ENCODE data around the gene CDY2A. TPM values are rescaled to one million over a fixed set of nuclear protein-coding genes. Genes with fewer than 3 reads are reported as not detected.
"Not testable (repeated sequence)": the region's sequence is repeated elsewhere in the genome, so short reads cannot be mapped to it uniquely, and the experiment has no call there.

CDY2A gene
- total RNA-seq, 5 donors from 2014 or later (not counting 1 experiment from before 2014, with no cell fraction given), result not detected

- H3K27ac ChIP-seq (ENCODE audit: low read length); H3K4me1 ChIP-seq (ENCODE audit: control insufficient read depth in 1 of 2, extremely low read depth in 1 of 2, insufficient read depth in 2 of 2, low read length in 2 of 2); H3K36me3 ChIP-seq (ENCODE audit: control insufficient read depth in 2 of 2, extremely low read depth in 1 of 2, insufficient read depth in 1 of 2, low read length in 1 of 2); H3K27me3 Mint-ChIP-seq; DNase-seq; ATAC-seq (replicated peaks in 1 of 4); H3K4me3 Mint-ChIP-seq; CTCF ChIA-PET; H3K4me3 ChIP-seq (ENCODE audit: control insufficient read depth in 1 of 2, extremely low read depth in 1 of 2, low read length in 1 of 2); H3K36me3 Mint-ChIP-seq; H3K27me3 ChIP-seq (replicated peaks in 1 of 2; ENCODE audit: control insufficient read depth in 2 of 2, extremely low read depth in 1 of 2, insufficient read depth in 2 of 2, low read length in 1 of 2); H3K27ac Mint-ChIP-seq; H3K9me3 Mint-ChIP-seq; POLR2A ChIA-PET; H3K4me1 Mint-ChIP-seq; H3K9me3 ChIP-seq: not testable (repeated sequence)
- no CpG with 5 or more reads among the region's 3 CpGs for WGBS (ENCODE audit: insufficient coverage)
Measured at GRCh38 chrY:18034100-18034814, 8.7 kb downstream of the CDY2A start.

- ATAC-seq (replicated peaks in 1 of 4); H3K27ac Mint-ChIP-seq; H3K4me1 ChIP-seq (ENCODE audit: control insufficient read depth in 1 of 2, extremely low read depth in 1 of 2, insufficient read depth in 2 of 2, low read length in 2 of 2); H3K36me3 Mint-ChIP-seq; H3K36me3 ChIP-seq (ENCODE audit: control insufficient read depth in 2 of 2, extremely low read depth in 1 of 2, insufficient read depth in 1 of 2, low read length in 1 of 2); H3K27me3 Mint-ChIP-seq; POLR2A ChIA-PET; DNase-seq; H3K9me3 Mint-ChIP-seq; H3K4me1 Mint-ChIP-seq; CTCF ChIA-PET; H3K9me3 ChIP-seq; H3K27me3 ChIP-seq (replicated peaks in 1 of 2; ENCODE audit: control insufficient read depth in 2 of 2, extremely low read depth in 1 of 2, insufficient read depth in 2 of 2, low read length in 1 of 2); H3K4me3 Mint-ChIP-seq; H3K4me3 ChIP-seq (ENCODE audit: control insufficient read depth in 1 of 2, extremely low read depth in 1 of 2, low read length in 1 of 2); H3K27ac ChIP-seq (ENCODE audit: low read length): not testable (repeated sequence)
- no CpG with 5 or more reads among the region's 3 CpGs for whole genome bisulfite sequencing (ENCODE audit: insufficient coverage)
Measured at GRCh38 chrY:18034864-18035263, 9.3 kb downstream of the CDY2A start.

GRCh38 chrY:18044990-18045389 is 19.4 kb downstream of the CDY2A start:
- H3K9me3 ChIP-seq; H3K4me1 ChIP-seq (ENCODE audit: control insufficient read depth in 1 of 2, extremely low read depth in 1 of 2, insufficient read depth in 2 of 2, low read length in 2 of 2); H3K36me3 Mint-ChIP-seq; H3K4me3 Mint-ChIP-seq; H3K4me3 ChIP-seq (ENCODE audit: control insufficient read depth in 1 of 2, extremely low read depth in 1 of 2, low read length in 1 of 2); DNase-seq; H3K4me1 Mint-ChIP-seq; CTCF ChIA-PET; H3K9me3 Mint-ChIP-seq; H3K36me3 ChIP-seq (ENCODE audit: control insufficient read depth in 2 of 2, extremely low read depth in 1 of 2, insufficient read depth in 1 of 2, low read length in 1 of 2); H3K27ac ChIP-seq (ENCODE audit: low read length); H3K27ac Mint-ChIP-seq; POLR2A ChIA-PET; H3K27me3 Mint-ChIP-seq; ATAC-seq (replicated peaks in 1 of 4); H3K27me3 ChIP-seq (replicated peaks in 1 of 2; ENCODE audit: control insufficient read depth in 2 of 2, extremely low read depth in 1 of 2, insufficient read depth in 2 of 2, low read length in 1 of 2): not testable (repeated sequence)
- no CpG with 5 or more reads among the region's 3 CpGs for WGBS (ENCODE audit: insufficient coverage)

GRCh38 chrY:18048149-18049040 is 22.8 kb downstream of the CDY2A start:
- H3K36me3 Mint-ChIP-seq; DNase-seq; CTCF ChIA-PET; H3K36me3 ChIP-seq (ENCODE audit: control insufficient read depth in 2 of 2, extremely low read depth in 1 of 2, insufficient read depth in 1 of 2, low read length in 1 of 2); H3K27ac Mint-ChIP-seq; H3K4me1 ChIP-seq (ENCODE audit: control insufficient read depth in 1 of 2, extremely low read depth in 1 of 2, insufficient read depth in 2 of 2, low read length in 2 of 2); H3K9me3 ChIP-seq; H3K4me3 ChIP-seq (ENCODE audit: control insufficient read depth in 1 of 2, extremely low read depth in 1 of 2, low read length in 1 of 2); H3K4me1 Mint-ChIP-seq; H3K4me3 Mint-ChIP-seq; H3K9me3 Mint-ChIP-seq; H3K27me3 ChIP-seq (replicated peaks in 1 of 2; ENCODE audit: control insufficient read depth in 2 of 2, extremely low read depth in 1 of 2, insufficient read depth in 2 of 2, low read length in 1 of 2); POLR2A ChIA-PET; H3K27ac ChIP-seq (ENCODE audit: low read length); H3K27me3 Mint-ChIP-seq; ATAC-seq (replicated peaks in 1 of 4): not testable (repeated sequence)
- no CpG with 5 or more reads among the region's 10 CpGs for WGBS (ENCODE audit: insufficient coverage)

GRCh38 chrY:18049061-18049460 is 23.5 kb downstream of the CDY2A start:
- H3K27me3 Mint-ChIP-seq; H3K4me1 ChIP-seq (ENCODE audit: control insufficient read depth in 1 of 2, extremely low read depth in 1 of 2, insufficient read depth in 2 of 2, low read length in 2 of 2); H3K36me3 ChIP-seq (ENCODE audit: control insufficient read depth in 2 of 2, extremely low read depth in 1 of 2, insufficient read depth in 1 of 2, low read length in 1 of 2); H3K27ac Mint-ChIP-seq; ATAC-seq (replicated peaks in 1 of 4); DNase-seq; H3K4me3 ChIP-seq (ENCODE audit: control insufficient read depth in 1 of 2, extremely low read depth in 1 of 2, low read length in 1 of 2); CTCF ChIA-PET; H3K27me3 ChIP-seq (replicated peaks in 1 of 2; ENCODE audit: control insufficient read depth in 2 of 2, extremely low read depth in 1 of 2, insufficient read depth in 2 of 2, low read length in 1 of 2); H3K9me3 Mint-ChIP-seq; H3K4me1 Mint-ChIP-seq; POLR2A ChIA-PET; H3K36me3 Mint-ChIP-seq; H3K27ac ChIP-seq (ENCODE audit: low read length); H3K4me3 Mint-ChIP-seq; H3K9me3 ChIP-seq: not testable (repeated sequence)
- WGBS (ENCODE audit: insufficient coverage), result no CpG with 5 or more reads among the region's 4 CpGs

- H3K9me3 ChIP-seq; H3K27me3 ChIP-seq (replicated peaks in 1 of 2; ENCODE audit: control insufficient read depth in 2 of 2, extremely low read depth in 1 of 2, insufficient read depth in 2 of 2, low read length in 1 of 2); H3K9me3 Mint-ChIP-seq; H3K36me3 Mint-ChIP-seq; H3K4me1 Mint-ChIP-seq; H3K27ac ChIP-seq (ENCODE audit: low read length); H3K4me3 ChIP-seq (ENCODE audit: control insufficient read depth in 1 of 2, extremely low read depth in 1 of 2, low read length in 1 of 2); H3K4me1 ChIP-seq (ENCODE audit: control insufficient read depth in 1 of 2, extremely low read depth in 1 of 2, insufficient read depth in 2 of 2, low read length in 2 of 2); POLR2A ChIA-PET; H3K27me3 Mint-ChIP-seq; CTCF ChIA-PET; H3K4me3 Mint-ChIP-seq; H3K27ac Mint-ChIP-seq; DNase-seq; ATAC-seq (replicated peaks in 1 of 4); H3K36me3 ChIP-seq (ENCODE audit: control insufficient read depth in 2 of 2, extremely low read depth in 1 of 2, insufficient read depth in 1 of 2, low read length in 1 of 2): not testable (repeated sequence)
- WGBS (ENCODE audit: insufficient coverage), result no CpG with 5 or more reads among the region's 3 CpGs
Measured at GRCh38 chrY:18056473-18056872, 30.9 kb downstream of the CDY2A start.

Data from T-cell (primary cell).